Neural cell (in vitro differentiated cells): ENCODE measurements around the gene NCEH1.

Source experiments
- EP300 ChIP-seq: fragments of 450-650 bp; conservative IDR thresholded peaks from 2 replicates; pipeline ENCODE4 v1.6.1; 2014; ENCODE audit warnings: antibody characterized with exemption, mild to moderate bottlenecking, moderate library complexity; ENCODE audit not compliant: poor library complexity, severe bottlenecking
- EZH2 ChIP-seq: fragments of 200-600, 300-800 bp; shearing (Covaris generic), sonication (generic); IDR thresholded peaks from 2 replicates; pipeline ENCODE4 v1.6.1; 2014; ENCODE audit warnings: antibody characterized with exemption, low read length, borderline replicate concordance, mild to moderate bottlenecking; ENCODE audit not compliant: insufficient read depth, poor library complexity, severe bottlenecking
- MXI1 ChIP-seq: fragments of 450-650 bp; conservative IDR thresholded peaks from 2 replicates; pipeline ENCODE4 v1.6.1; 2014; ENCODE audit warnings: antibody characterized with exemption, mild to moderate bottlenecking; ENCODE audit not compliant: poor library complexity, severe bottlenecking
- POLR2AphosphoS5 ChIP-seq: IDR thresholded peaks from 2 replicates; pipeline ENCODE4 v1.6.1; 2012
- RAD21 ChIP-seq: fragments of 450-650 bp; conservative IDR thresholded peaks from 2 replicates; pipeline ENCODE4 v1.6.1; 2014; ENCODE audit warnings: antibody characterized with exemption, mild to moderate bottlenecking, moderate library complexity
- SMC3 ChIP-seq: fragments of 450-650 bp; conservative IDR thresholded peaks from 2 replicates; pipeline ENCODE4 v1.6.1; 2014; ENCODE audit warnings: antibody characterized with exemption, mild to moderate bottlenecking, moderate library complexity; ENCODE audit not compliant: poor library complexity
- TAF1 ChIP-seq: IDR thresholded peaks from 2 replicates; pipeline ENCODE4 v1.6.1; 2012; ENCODE audit warnings: low read depth
- TF ChIP-seq, protein P1 (sequence below): fragments of 450-650 bp; IDR thresholded peaks from 2 replicates; pipeline ENCODE4 v1.5.1; 2014; ENCODE audit warnings: antibody characterized with exemption, mild to moderate bottlenecking, moderate library complexity; ENCODE audit not compliant: poor library complexity, severe bottlenecking

DNA sequence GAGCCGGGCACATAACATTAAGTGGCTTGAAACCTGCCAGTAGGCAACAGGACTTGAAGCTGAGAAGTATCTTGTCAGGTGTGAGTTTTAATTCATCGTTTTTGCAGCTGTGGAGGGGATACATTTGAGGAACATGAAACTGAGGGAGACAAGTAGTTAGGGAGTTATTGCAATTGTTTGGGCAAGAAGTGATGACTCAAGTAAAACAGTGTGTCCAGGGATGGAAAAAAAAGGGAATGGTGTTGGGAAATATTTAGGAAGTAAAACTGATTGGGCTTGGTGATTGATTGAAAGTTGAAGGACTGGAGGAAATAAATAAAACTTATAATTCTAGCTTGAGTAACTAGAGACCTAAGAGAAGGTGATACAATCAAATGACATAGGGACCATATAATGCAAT, 85.5 kb downstream of the NCEH1 start:
- TF ChIP-seq TAF1: no peak
- TF ChIP-seq, protein P1, sequence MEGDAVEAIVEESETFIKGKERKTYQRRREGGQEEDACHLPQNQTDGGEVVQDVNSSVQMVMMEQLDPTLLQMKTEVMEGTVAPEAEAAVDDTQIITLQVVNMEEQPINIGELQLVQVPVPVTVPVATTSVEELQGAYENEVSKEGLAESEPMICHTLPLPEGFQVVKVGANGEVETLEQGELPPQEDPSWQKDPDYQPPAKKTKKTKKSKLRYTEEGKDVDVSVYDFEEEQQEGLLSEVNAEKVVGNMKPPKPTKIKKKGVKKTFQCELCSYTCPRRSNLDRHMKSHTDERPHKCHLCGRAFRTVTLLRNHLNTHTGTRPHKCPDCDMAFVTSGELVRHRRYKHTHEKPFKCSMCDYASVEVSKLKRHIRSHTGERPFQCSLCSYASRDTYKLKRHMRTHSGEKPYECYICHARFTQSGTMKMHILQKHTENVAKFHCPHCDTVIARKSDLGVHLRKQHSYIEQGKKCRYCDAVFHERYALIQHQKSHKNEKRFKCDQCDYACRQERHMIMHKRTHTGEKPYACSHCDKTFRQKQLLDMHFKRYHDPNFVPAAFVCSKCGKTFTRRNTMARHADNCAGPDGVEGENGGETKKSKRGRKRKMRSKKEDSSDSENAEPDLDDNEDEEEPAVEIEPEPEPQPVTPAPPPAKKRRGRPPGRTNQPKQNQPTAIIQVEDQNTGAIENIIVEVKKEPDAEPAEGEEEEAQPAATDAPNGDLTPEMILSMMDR: no peak
- TF ChIP-seq EP300: no peak
- no peak for TF ChIP-seq MXI1
- TF ChIP-seq RAD21: no peak
- no peak for TF ChIP-seq POLR2AphosphoS5
- no peak for TF ChIP-seq EZH2
- TF ChIP-seq SMC3: no peak
